CD4-positive, alpha-beta T cell treated with Interleukin-21 for 1 hour (primary cell): ENCODE measurements around the gene FLRT3.

ENCODE experiments used
- DNase-seq: peaks from one replicate; pipeline ENCODE4 v3.0.0-alpha.2; 2020

FLRT3 gene

GRCh38 chr20:14337400-14338171, at the start of gene FLRT3:
Gene FLRT3 (minus strand): TSS chr20:14337612. CDS start chr20:14327506, 10,106 bp downstream.
- DNase-seq, result no peak

GRCh38 chr20:14386726-14387125, 49.3 kb upstream of the FLRT3 start:
- DNase-seq, result no peak

GRCh38 chr20:14385176-14385740, 47.8 kb upstream of the FLRT3 start:
- no peak for DNase-seq

- DNase-seq, result no peak
Measured at GRCh38 chr20:14384416-14385175, 47.2 kb upstream of the FLRT3 start.

- DNase-seq, result no peak
Measured at GRCh38 chr20:14383335-14383734, 45.9 kb upstream of the FLRT3 start.

- no peak for DNase-seq
Measured at GRCh38 chr20:14378326-14378725, 40.9 kb upstream of the FLRT3 start.

GRCh38 chr20:14375416-14375985, 38.1 kb upstream of the FLRT3 start:
- DNase-seq, result no peak

GRCh38 chr20:14374196-14374595, 36.8 kb upstream of the FLRT3 start:
- DNase-seq, result no peak

- no peak for DNase-seq
Measured at GRCh38 chr20:14361509-14362345, 24.3 kb upstream of the FLRT3 start.

GRCh38 chr20:14360416-14360815, 23.0 kb upstream of the FLRT3 start:
- no peak for DNase-seq

GRCh38 chr20:14355791-14356190, 18.4 kb upstream of the FLRT3 start:
- DNase-seq, result no peak

GRCh38 chr20:14344746-14345145, 7.3 kb upstream of the FLRT3 start:
- DNase-seq, result no peak

GRCh38 chr20:14343491-14344065, 6.2 kb upstream of the FLRT3 start:
- DNase-seq, result no peak

- DNase-seq, result no peak
Measured at GRCh38 chr20:14342918-14343317, 5.5 kb upstream of the FLRT3 start.

- no peak for DNase-seq
Measured at GRCh38 chr20:14341801-14342200, 4.4 kb upstream of the FLRT3 start.

- no peak for DNase-seq
Measured at GRCh38 chr20:14336686-14337085, 726 bp downstream of the FLRT3 start.

- DNase-seq, result no peak
Measured at GRCh38 chr20:14335052-14335451, 2.4 kb downstream of the FLRT3 start.

GRCh38 chr20:14334306-14334930, 3.0 kb downstream of the FLRT3 start:
- no peak for DNase-seq

- no peak for DNase-seq
Measured at GRCh38 chr20:14333721-14334120, 3.7 kb downstream of the FLRT3 start.

- DNase-seq, result no peak
Measured at GRCh38 chr20:14332866-14333265, 4.5 kb downstream of the FLRT3 start.

GRCh38 chr20:14331646-14332045, 5.8 kb downstream of the FLRT3 start:
- DNase-seq, result no peak

- no peak for DNase-seq
Measured at GRCh38 chr20:14319704-14320103, 17.7 kb downstream of the FLRT3 start.
